HEK293 (cell line): ENCODE measurements around the gene VAPA.

Source experiments
- CTCF ChIA-PET: fragments of 350-600 bp; formaldehyde crosslinking; extraction: SDS; loops from one replicate; lab custom pipeline; 2021; ENCODE audit warnings: antibody characterized with exemption; lab: Yijun Ruan, JAX
- POLR2A ChIA-PET: fragments of 300-600 bp; formaldehyde crosslinking; extraction: SDS; loops from one replicate; lab custom pipeline; 2020; ENCODE audit warnings: antibody characterized with exemption, inconsistent platforms; lab: Yijun Ruan, JAX
- H3K27ac ChIP-seq: fragments of 200-500 bp; sonication (Bioruptor generic); 2 replicates; pipeline ENCODE4 v1.5.1; 2014; ENCODE audit warnings: low read depth, low read length, control low read depth, inconsistent platforms; ENCODE audit errors: extremely low read depth
- H3K36me3 ChIP-seq, 2 experiments: fragments of 200-500 bp in 1 of 2; sonication (Bioruptor generic) in 1 of 2; 1 replicate in 1 of 2; 2 replicates in 1 of 2; pipeline ENCODE4 v1.5.1; 2014 to 2017; ENCODE audit warnings: inconsistent platforms in 2 of 2, low read length in 2 of 2; ENCODE audit not compliant: control insufficient read depth in 2 of 2, insufficient read depth in 1 of 2
- H3K4me1 ChIP-seq: fragments of 200-500 bp; sonication (Bioruptor generic); 2 replicates; pipeline ENCODE4 v1.5.1; 2014; ENCODE audit warnings: mild to moderate bottlenecking, low read length, inconsistent platforms; ENCODE audit not compliant: control insufficient read depth, insufficient read depth
- H3K4me3 ChIP-seq: 2 replicates; pipeline ENCODE4 v1.5.1; 2011; ENCODE audit warnings: low read depth, mild to moderate bottlenecking, control low read depth, low read length, moderate library complexity
- H3K9me3 ChIP-seq: fragments of 200-500 bp; sonication (Bioruptor generic); 2 replicates; pipeline ENCODE4 v1.5.1; 2014; ENCODE audit warnings: low read depth, low read length, inconsistent platforms; ENCODE audit not compliant: control insufficient read depth, insufficient read depth
- ATF2 ChIP-seq: fragments of 450-650 bp; formaldehyde crosslinking; IDR thresholded peaks from 2 replicates; pipeline ENCODE4 v1.5.1; 2016; ENCODE audit warnings: missing biosample characterization, missing genetic modification characterization, low read depth
- BCL11A ChIP-seq: fragments of 450-650 bp; formaldehyde crosslinking; IDR thresholded peaks from 2 replicates; pipeline ENCODE4 v1.5.1; 2016; ENCODE audit warnings: low read depth, missing biosample characterization, missing genetic modification characterization
- GLI2 ChIP-seq: fragments of 450-650 bp; formaldehyde crosslinking; IDR thresholded peaks from 2 replicates; pipeline ENCODE4; 2017; ENCODE audit warnings: missing biosample characterization, missing genetic modification characterization, low read depth, borderline replicate concordance
- HOXA7 ChIP-seq: sonication (generic); formaldehyde crosslinking; IDR thresholded peaks from 2 replicates; pipeline ENCODE4 v1.8.1; 2022; ENCODE audit warnings: missing genetic modification reagents, borderline replicate concordance
- SP3 ChIP-seq: fragments of 450-650 bp; formaldehyde crosslinking; IDR thresholded peaks from 2 replicates; pipeline ENCODE4 v1.5.1; 2016; ENCODE audit warnings: missing biosample characterization, missing genetic modification characterization
- YY2 ChIP-seq: fragments of 450-650 bp; formaldehyde crosslinking; IDR thresholded peaks from 2 replicates; pipeline ENCODE4 v1.5.1; 2016; ENCODE audit warnings: missing biosample characterization, missing genetic modification characterization
- ZBTB10 ChIP-seq: fragments of 450-650 bp; formaldehyde crosslinking; IDR thresholded peaks from 2 replicates; pipeline ENCODE4 v1.5.1; 2016; ENCODE audit warnings: missing biosample characterization, missing genetic modification characterization
- ZBTB8A ChIP-seq: fragments of 450-650 bp; formaldehyde crosslinking; IDR thresholded peaks from 2 replicates; pipeline ENCODE4 v1.5.1; 2016; ENCODE audit warnings: missing biosample characterization, missing genetic modification characterization
- ZNF175 ChIP-seq: fragments of 450-650 bp; formaldehyde crosslinking; IDR thresholded peaks from 2 replicates; pipeline ENCODE4 v1.5.1; 2016; ENCODE audit warnings: missing biosample characterization, missing genetic modification characterization
- ZNF214 ChIP-seq: fragments of 450-650 bp; formaldehyde crosslinking; IDR thresholded peaks from 2 replicates; pipeline ENCODE4 v1.5.1; 2017; ENCODE audit warnings: missing biosample characterization, mild to moderate bottlenecking, missing genetic modification characterization, borderline replicate concordance
- ZNF221 ChIP-seq: fragments of 450-650 bp; formaldehyde crosslinking; IDR thresholded peaks from 2 replicates; pipeline ENCODE4 v1.5.1; 2017; ENCODE audit warnings: missing biosample characterization, missing genetic modification characterization, borderline replicate concordance
- ZNF223 ChIP-seq: fragments of 450-650 bp; formaldehyde crosslinking; IDR thresholded peaks from 2 replicates; pipeline ENCODE4 v1.5.1; 2016; ENCODE audit warnings: missing biosample characterization, missing genetic modification characterization
- ZNF324 ChIP-seq: fragments of 450-650 bp; formaldehyde crosslinking; IDR thresholded peaks from 2 replicates; pipeline ENCODE4 v1.5.1; 2016; ENCODE audit warnings: missing biosample characterization, missing genetic modification characterization
- ZNF398 ChIP-seq: fragments of 450-650 bp; formaldehyde crosslinking; IDR thresholded peaks from 2 replicates; pipeline ENCODE4 v1.5.1; 2017; ENCODE audit warnings: missing biosample characterization, missing genetic modification characterization
- ZNF501 ChIP-seq: fragments of 450-650 bp; formaldehyde crosslinking; IDR thresholded peaks from 2 replicates; pipeline ENCODE4 v1.5.1; 2016; ENCODE audit warnings: missing biosample characterization, missing genetic modification characterization
- ZNF548 ChIP-seq: fragments of 450-650 bp; formaldehyde crosslinking; IDR thresholded peaks from 2 replicates; pipeline ENCODE4 v1.5.1; 2016; ENCODE audit warnings: missing biosample characterization, missing genetic modification characterization
- ZNF654 ChIP-seq: fragments of 450-650 bp; formaldehyde crosslinking; IDR thresholded peaks from 2 replicates; pipeline ENCODE4 v1.5.1; 2016; ENCODE audit warnings: low read depth, missing biosample characterization, missing genetic modification characterization
- ZNF791 ChIP-seq: fragments of 450-650 bp; formaldehyde crosslinking; IDR thresholded peaks from 2 replicates; pipeline ENCODE4 v1.5.1; 2016; ENCODE audit warnings: missing biosample characterization, missing genetic modification characterization
- ZNF792 ChIP-seq: fragments of 450-650 bp; formaldehyde crosslinking; IDR thresholded peaks from 2 replicates; pipeline ENCODE4 v1.5.1; 2016; ENCODE audit warnings: missing biosample characterization, missing genetic modification characterization
- ZNF830 ChIP-seq: fragments of 450-650 bp; IDR thresholded peaks from 2 replicates; pipeline ENCODE4 v1.5.0; 2018; ENCODE audit warnings: missing biosample characterization, missing genetic modification characterization, low read depth, mild to moderate bottlenecking, moderate library complexity
- ZNF843 ChIP-seq: fragments of 450-650 bp; formaldehyde crosslinking; IDR thresholded peaks from 2 replicates; pipeline ENCODE4 v1.5.1; 2016; ENCODE audit warnings: missing biosample characterization, missing genetic modification characterization

Gene VAPA

GRCh38 chr18:10002280-10002679, 88.5 kb downstream of the VAPA start:
- POLR2A ChIA-PET = no interaction called here
- Histone ChIP-seq H3K36me3 (no peaks in the 10 kb centered on the region), H3K27ac (no peak overlapping the region)
- no peak for TF ChIP-seq ZNF791 (tag by site-specific recombination)
- no peak for TF ChIP-seq GLI2
- TF ChIP-seq ZNF843 = no peak
- no peak for TF ChIP-seq HOXA7
- TF ChIP-seq YY2 = no peak
- TF ChIP-seq ZNF548 (tag by site-specific recombination) = no peak
- no peak for TF ChIP-seq ATF2 (tag by site-specific recombination)
- TF ChIP-seq ZNF654 (tag by site-specific recombination) = no peak
- TF ChIP-seq SP3 (tag by site-specific recombination) = no peak
- no peak for TF ChIP-seq ZNF223 (tag by site-specific recombination)
- no peak for TF ChIP-seq BCL11A (tag by site-specific recombination)
- no peak for TF ChIP-seq ZNF221 (tag by site-specific recombination)
- TF ChIP-seq ZBTB10 (tag by site-specific recombination) = no peak
- no peak for TF ChIP-seq ZNF324
- TF ChIP-seq ZNF175 (tag by site-specific recombination) = no peak
- TF ChIP-seq ZNF501 (tag by site-specific recombination) = no peak
- TF ChIP-seq, all 188 proteins: peak for 0
- Histone ChIP-seq H3K4me1 (no peaks in the 10 kb centered on the region; the same call in 1 of the 2 replicates), H3K4me3 (no peak overlapping the region), H3K9me3 (no peaks in the 10 kb centered on the region)
- CTCF ChIA-PET = interaction anchor here (0.5 kb wide), 1 partner anchor 517 kb away, joined by 4 read pairs; no protein-coding TSS in a partner anchor

- no peaks in the 10 kb centered on the region for H3K36me3 ChIP-seq
- CTCF ChIA-PET = interaction anchor here (0.7 kb wide), 1 partner anchor 511 kb away, joined by 3 read pairs; no protein-coding TSS in a partner anchor
- TF ChIP-seq ZBTB8A (tag by site-specific recombination) (no peak), ZNF398 (tag by site-specific recombination) (no peak), ZNF792 (tag by site-specific recombination) (no peak), ZNF214 (tag by site-specific recombination) (no peak), ZNF830 (no peak)
- TF ChIP-seq, all 188 proteins: peak for 0
- H3K4me3 ChIP-seq = no peak overlapping the region
- no peak overlapping the region for H3K27ac ChIP-seq
- H3K9me3 ChIP-seq = no peaks in the 10 kb centered on the region
- POLR2A ChIA-PET = no interaction called here
- H3K4me1 ChIP-seq = no peaks in the 10 kb centered on the region; the same call in 1 of the 2 replicates
Observed at GRCh38 chr18:10003281-10003680, 89.5 kb downstream of the VAPA start.
